ENCODE data around the gene ZFX. TPM values are rescaled to one million over a fixed set of nuclear protein-coding genes. Genes with fewer than 3 reads are reported as not detected.

ZFX gene
- total and polyA plus RNA-seq, 3 donors from 2014 or later = 10.8 to 45.1 (median 38.5) TPM

DNA sequence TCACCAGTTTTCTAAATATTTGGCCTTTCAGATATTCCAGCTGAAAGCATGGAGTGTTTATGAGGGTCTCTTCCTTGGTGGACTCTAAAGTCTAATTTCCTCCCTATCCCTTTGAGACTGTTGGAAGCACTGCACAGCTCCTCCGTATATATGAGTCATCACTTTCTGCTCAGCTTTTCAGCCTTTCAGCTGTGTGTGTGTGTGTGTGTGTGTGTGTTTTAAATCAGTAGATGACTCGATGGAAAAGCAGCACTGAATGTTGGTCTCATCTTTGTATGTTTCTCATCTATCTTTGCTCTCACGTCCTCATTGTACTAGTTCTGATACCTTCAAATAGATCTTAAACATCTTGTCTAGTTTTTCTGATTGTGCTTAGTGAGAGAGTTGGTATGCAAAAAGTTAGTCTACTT, 81.6 kb downstream of the ZFX start:
- H3K4me3 ChIP-seq = no peak overlapping the region
- peak; percentile 25 for DNase-seq
- H3K27me3 ChIP-seq = no peaks in the 10 kb centered on the region
- H3K27ac ChIP-seq = peak overlapping the region in 1 of 2 donors; percentile 41
- H3K4me1 ChIP-seq = peaks cover 6% of the 10 kb centered on the region
- H3K9me3 ChIP-seq = no peaks in the 10 kb centered on the region
- 19 to 43% methylated on average over 3 of the region's 3 CpGs for WGBS, 2 donors
- intact Hi-C loops (cut with DNase I; ENCODE audit: low total_unique reads) = no loop called here
- H3K36me3 ChIP-seq (ENCODE audit: low read depth, missing control alignments) = no peaks in the 10 kb centered on the region
- TF ChIP-seq, protein P1, sequence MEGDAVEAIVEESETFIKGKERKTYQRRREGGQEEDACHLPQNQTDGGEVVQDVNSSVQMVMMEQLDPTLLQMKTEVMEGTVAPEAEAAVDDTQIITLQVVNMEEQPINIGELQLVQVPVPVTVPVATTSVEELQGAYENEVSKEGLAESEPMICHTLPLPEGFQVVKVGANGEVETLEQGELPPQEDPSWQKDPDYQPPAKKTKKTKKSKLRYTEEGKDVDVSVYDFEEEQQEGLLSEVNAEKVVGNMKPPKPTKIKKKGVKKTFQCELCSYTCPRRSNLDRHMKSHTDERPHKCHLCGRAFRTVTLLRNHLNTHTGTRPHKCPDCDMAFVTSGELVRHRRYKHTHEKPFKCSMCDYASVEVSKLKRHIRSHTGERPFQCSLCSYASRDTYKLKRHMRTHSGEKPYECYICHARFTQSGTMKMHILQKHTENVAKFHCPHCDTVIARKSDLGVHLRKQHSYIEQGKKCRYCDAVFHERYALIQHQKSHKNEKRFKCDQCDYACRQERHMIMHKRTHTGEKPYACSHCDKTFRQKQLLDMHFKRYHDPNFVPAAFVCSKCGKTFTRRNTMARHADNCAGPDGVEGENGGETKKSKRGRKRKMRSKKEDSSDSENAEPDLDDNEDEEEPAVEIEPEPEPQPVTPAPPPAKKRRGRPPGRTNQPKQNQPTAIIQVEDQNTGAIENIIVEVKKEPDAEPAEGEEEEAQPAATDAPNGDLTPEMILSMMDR (IDR thresholded peaks at IDR 0.05) = no peak
- no peak for TF ChIP-seq POLR2A (IDR thresholded peaks at IDR 0.05)

DNA sequence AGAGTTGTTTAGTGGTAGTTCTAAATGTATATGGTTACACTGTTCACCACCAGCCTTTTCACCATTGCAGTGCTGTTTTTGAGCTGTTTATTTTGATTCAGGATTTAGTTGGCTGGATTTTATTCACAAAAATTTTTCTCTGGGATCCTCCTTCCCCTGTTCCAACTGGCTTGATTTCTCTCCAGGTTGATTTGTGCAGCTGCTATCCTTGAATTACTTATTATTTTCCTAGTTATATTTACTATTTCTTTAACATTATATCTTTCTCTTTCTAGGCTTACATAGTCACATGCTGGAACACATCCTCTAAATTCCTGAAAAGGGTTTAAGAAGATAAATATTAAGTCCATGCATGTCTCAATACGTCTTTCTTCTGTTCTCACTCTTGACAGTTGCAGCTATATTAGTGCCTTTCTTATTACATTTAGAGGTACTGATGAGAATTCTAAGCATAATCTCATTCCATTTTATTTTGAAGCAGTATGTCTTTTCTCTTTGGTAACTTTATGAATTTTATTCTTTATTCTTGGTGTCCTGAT, 82.2 kb downstream of the ZFX start:
- intact Hi-C loops (cut with DNase I; ENCODE audit: low total_unique reads) = no loop called here
- no peak for DNase-seq
- H3K4me1 ChIP-seq = peaks cover 6% of the 10 kb centered on the region
- no peak overlapping the region for H3K4me3 ChIP-seq
- no peaks in the 10 kb centered on the region for H3K27me3 ChIP-seq
- H3K9me3 ChIP-seq = no peaks in the 10 kb centered on the region
- TF ChIP-seq POLR2A (IDR thresholded peaks at IDR 0.05) = no peak
- H3K27ac ChIP-seq = no peak overlapping the region
- no peaks in the 10 kb centered on the region for H3K36me3 ChIP-seq (ENCODE audit: low read depth, missing control alignments)
- 40 to 41% methylated on average over 1 of the region's 1 CpG for WGBS, 2 donors

DNA sequence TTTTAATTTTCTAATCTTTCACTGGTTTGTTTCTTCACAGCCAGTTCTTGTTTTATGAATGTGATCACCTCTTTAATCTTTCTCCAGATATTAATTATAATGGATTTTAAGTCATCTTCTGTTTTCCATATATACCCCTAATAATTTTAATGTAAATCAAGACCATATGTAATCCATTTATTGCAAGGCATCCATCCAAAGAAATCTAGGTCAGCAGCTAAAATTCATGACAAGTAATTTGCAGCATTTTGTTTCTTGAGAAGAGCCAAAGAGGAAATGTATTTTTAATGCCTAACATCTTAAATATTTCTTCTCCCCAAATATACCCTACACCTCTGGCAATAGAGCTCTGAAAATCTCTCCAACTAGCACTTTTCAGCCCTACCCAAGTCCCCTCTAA, 83.3 kb downstream of the ZFX start:
- peaks cover 6% of the 10 kb centered on the region for H3K4me1 ChIP-seq
- no peaks in the 10 kb centered on the region for H3K36me3 ChIP-seq (ENCODE audit: low read depth, missing control alignments)
- no peaks in the 10 kb centered on the region for H3K9me3 ChIP-seq
- no peak for TF ChIP-seq POLR2A (IDR thresholded peaks at IDR 0.05)
- TF ChIP-seq, protein P1 (IDR thresholded peaks at IDR 0.05) = no peak
- DNase-seq = no peak
- no peak overlapping the region for H3K4me3 ChIP-seq
- H3K27me3 ChIP-seq = no peaks in the 10 kb centered on the region
- intact Hi-C loops (cut with DNase I; ENCODE audit: low total_unique reads) = no loop called here
- H3K27ac ChIP-seq = no peak overlapping the region

DNA sequence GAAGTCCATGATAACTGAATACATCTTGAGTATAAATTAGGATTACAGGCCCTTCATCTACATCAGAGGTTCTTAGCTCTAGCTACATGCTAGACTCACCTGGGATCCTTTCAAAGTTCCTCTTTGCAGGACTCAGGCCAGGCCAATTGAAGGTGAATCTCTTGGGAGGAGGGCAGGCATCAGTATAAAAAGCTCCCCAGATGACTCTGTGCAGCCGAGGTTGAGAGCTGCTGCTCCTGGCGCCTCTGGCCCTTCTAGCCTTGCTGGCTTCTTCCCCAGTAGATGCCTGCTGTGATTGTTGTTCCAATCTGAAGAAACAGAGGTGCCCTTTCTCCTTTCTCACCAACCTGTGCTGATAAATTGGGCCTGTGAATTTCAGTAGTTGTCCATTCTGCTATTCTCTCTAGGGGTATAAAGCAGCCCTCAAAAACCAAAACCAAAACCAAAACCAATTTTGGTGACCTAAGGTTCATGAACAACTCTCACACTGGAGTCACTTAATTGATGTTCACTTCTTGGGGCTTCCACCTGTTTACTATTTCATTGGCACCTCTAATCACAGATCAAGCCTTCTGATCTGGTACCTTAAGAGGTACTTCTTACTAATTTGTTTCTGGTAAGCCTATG, 85.7 kb downstream of the ZFX start:
- intact Hi-C loops (cut with DNase I; ENCODE audit: low total_unique reads) = no loop called here
- H3K27ac ChIP-seq = no peak overlapping the region

DNA sequence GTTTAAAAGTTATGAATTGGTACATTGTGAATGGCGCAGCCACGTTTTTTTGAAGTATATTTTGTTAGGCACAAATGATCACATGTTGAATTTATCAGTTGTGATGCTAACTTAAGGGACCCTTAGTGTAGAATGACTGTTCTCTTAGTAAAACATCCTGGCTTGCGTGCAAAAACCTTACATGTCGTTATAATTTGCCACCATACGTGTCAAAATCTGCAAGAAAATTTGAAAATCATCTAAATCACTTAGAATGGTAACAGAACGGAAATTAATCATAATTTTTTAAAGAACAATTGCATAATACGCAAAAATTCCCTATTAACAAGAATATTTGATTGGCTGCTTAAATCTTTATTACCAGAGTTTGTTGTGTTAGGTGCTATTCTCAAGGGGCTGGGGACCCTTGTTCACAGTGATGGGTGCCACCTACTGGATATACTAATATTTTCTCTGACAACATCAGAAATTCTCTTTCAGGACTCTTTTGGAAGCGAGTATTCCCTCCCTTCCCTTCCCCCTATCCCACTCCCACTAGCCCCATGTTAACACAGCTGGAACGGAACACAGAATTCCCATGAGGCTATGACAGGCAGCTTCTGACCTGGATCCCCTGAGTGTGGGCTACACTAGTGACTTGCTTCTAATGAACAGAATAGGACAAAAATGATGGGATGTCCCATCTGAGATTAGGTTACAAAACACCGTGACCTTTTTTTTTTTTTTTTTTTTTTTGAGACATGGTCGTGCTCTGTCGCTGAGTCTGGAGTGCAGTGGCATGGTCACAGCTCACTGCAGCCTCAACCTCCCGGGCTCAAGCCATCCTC, 92.5 kb downstream of the ZFX start:
- Histone ChIP-seq H3K27me3 (no peaks in the 10 kb centered on the region), H3K36me3 (ENCODE audit: low read depth, missing control alignments) (no peaks in the 10 kb centered on the region), H3K27ac (no peak overlapping the region), H3K4me3 (no peak overlapping the region), H3K4me1 (no peaks in the 10 kb centered on the region), H3K9me3 (no peaks in the 10 kb centered on the region)
- intact Hi-C loops (cut with DNase I; ENCODE audit: low total_unique reads) = no loop called here
- TF ChIP-seq, protein P1 (IDR thresholded peaks at IDR 0.05) = peak in 2 of 3 experiments; percentile 23 to 36
- no peak for TF ChIP-seq POLR2A (IDR thresholded peaks at IDR 0.05)
- 58 to 67% methylated on average over 11 to 13 of the region's 13 CpGs for WGBS, 2 donors
- no peak for DNase-seq

More for the DNA sequence above, 85.7 kb downstream of the ZFX start:
- H3K9me3 ChIP-seq = no peaks in the 10 kb centered on the region
- H3K4me1 ChIP-seq = peaks cover 6% of the 10 kb centered on the region
- no peak for TF ChIP-seq POLR2A (IDR thresholded peaks at IDR 0.05)
- TF ChIP-seq, protein P1 (IDR thresholded peaks at IDR 0.05) = no peak
- DNase-seq = no peak
- no peaks in the 10 kb centered on the region for H3K36me3 ChIP-seq (ENCODE audit: low read depth, missing control alignments)
- no peak overlapping the region for H3K4me3 ChIP-seq
- WGBS, 2 donors = 88% methylated on average over 2 of the region's 2 CpGs; no CpG with 5 or more reads in 1 of the 2 donors
- H3K27me3 ChIP-seq = no peaks in the 10 kb centered on the region

Data from testis (tissue), 3 donors.